Germinal center (tissue), 1 donor: Measurements from ENCODE around the gene KAT6B.
A peak's percentile ranks its signal among the peaks of the same experiment; 100 is the strongest.

Experiments
- DNase-seq: peaks from one replicate; pipeline ENCODE4 v3.0.0; 2012; ENCODE audit warnings: mixed read lengths, low spot score

Gene KAT6B

DNA sequence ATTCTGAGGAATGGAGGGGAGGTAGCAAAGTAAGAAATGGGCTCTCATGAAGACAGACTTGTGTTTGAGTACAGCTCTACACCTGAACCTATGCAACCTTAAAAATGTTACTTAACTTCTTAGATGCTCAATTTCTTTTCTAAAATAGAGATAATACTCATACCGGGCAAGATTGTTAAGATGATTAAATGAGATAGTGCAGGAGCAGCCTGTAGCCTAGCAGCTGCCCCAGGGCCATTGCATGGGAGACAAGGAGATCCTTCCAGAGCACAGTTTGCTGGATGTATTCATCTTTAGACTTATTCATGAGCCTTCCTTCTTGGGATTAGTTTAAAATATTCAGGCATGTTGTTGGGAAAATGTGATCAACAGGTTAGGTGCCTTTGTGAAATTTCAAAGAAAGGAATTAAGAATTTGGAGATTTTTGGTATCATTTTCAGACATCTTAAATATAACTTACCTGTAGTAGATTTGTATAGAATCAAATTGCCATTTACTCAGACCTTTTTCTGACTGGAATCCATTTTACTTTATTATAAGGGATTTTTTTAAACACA lies 130.2 kb downstream of the KAT6B start:
- no peak for DNase-seq

DNA sequence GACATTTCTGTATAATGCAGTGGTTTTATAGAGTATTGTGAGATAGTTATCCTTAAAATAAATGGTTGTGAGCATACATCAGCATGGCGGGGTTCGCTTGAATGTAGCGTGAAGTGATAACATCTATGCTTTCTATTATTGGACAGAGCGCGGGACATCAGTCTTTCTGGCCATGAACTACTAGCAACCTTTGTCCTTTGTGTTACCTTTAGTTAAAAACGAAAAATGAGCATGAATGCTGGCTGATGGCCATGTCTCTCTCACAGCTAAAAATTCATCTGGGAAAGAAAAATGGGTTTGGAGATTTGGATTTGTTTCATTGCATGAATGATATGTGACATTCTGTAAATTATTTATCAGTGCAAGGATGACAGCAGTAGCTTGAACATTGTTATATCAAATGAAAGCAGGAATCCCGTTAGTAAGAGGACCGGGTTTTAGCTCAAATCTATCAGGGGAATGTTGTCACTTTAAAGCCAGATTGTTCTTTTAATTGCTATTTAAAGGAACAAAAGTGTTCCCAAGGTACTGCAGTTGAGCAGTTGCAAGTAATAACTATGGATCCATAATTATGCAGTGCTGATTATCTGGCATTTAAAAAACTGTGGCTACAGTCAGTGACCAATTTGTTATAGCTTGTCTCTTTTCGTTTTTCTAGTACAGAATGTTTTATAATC lies 131.0 kb downstream of the KAT6B start:
- DNase-seq, result no peak

DNA sequence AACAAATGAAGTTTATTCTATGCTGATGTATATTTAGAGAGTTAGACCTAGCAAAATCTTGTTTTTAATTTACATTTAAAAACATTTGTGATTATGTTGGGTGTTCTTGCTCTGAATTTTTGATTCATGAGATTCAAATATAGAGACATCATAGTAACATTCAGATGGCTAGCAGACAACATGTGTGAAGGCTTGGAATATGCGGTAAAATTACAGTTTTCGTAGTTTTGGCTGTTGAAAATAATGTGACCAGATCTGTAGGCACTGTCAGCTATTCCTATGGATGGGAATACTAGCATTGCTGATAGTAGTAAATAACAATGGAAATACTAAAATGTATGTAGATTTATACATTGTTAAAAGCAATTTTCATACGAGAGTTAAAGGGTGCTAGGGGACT lies 131.9 kb downstream of the KAT6B start:
- no peak for DNase-seq

DNA sequence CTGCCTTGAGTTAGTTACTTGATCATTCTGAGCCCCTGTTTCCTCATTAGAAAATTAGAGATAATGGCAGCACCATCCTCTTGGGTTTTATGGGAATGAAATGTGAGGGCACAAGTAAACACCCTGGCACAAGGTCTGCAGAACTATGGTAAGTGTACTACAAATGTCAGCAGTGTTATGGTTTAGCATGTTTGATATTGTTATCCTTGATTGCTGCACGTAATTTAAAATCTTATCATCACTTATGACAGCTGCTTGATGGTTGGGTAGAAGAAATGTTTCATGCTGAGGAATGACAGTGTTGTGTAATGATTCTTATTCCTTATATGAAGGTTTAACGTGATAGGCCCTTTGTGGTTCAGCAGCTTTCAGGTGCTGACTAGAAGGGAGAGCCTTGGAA lies 134.3 kb downstream of the KAT6B start:
- no peak for DNase-seq

DNA sequence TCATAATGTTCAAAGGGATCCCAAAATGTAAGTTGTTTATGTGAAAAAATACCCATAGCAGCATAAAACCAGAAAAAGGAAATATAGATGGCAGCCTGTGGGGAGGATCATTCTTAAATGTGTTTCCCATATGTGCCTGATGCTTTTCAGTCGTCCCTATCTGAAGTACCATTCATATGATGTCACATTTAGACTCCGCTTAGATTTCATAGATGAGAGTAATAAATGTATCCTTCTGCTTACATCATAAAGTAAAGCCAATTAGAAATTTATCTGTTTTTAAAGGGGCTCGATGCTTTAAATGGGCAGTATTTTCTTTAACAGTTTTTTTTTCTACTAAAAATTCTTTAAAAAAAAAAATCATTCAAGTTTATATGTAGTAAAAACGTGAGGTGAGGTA lies 136.1 kb downstream of the KAT6B start:
- DNase-seq, result no peak

DNA sequence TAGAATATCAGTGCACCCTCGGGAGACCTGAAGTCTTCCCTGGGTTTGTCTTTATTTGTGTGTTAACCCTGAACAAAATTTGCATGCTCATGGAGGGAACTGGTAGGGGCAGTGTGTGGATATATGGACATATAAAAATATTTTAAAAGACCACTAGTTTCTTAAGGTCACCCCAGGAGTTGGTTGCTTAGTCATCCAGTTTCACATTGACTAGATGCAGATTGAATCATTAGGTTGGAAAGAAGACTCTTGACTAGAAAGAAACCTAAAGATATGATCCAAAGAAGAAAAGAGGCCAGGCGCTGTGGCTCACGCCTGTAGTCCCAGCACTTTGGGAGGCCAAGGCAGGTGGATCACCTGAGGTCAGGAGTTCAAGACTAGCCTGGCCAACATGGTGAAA lies 137.1 kb downstream of the KAT6B start:
- no peak for DNase-seq

DNA sequence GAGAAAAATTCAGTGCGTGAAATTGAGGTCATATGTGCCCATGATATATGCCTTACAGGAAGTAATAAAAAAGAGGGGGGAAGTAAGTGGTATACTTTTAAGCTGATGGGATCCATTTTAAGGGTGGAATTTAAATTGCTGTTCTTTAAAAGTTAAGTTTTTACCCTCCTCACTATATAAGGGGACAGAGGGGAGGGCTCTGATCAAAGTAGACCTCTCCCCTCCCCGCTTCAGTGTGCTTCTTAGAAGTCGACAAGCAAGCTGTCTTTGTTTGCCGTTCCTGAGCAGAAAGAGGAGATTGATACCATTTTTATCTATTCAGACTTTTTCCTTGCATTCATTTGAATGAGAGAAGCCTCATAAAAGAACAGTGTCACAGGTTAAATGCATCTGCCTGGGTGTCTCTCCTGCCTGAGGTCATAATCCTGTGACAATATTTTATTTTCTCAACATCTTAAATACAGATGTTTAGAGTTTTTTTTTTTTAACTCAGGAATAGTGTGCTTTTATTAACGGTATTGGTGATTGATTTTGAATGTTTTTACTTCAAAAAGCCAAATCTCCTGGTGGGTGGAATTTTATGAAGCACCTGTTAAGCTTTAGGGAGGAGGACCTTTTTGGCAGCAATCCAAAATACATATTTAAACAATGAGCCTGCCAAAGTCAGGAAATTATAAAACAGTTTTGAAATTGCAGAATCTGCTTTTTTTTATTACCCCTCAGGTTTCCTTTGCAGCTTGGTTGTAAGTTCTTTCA lies 141.7 kb downstream of the KAT6B start:
- DNase-seq, result no peak

DNA sequence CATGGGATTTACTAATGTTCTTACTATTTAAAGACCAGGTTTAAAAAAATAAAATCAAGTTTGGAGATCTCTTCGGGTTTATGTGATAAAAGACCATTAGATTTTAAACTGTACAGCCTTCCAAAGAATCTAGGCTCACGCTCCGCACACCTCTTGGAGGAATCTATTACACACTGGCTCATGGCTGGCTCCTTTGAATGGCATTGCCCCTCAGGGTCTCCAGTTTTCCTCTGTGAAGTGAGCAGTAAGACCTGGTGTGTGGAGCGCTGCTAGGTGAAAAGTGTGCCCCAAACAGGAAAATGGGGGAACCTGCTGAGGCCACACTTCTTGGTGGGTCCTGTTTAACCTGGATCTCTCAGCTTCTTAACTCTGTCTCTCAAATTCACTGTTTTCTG lies 142.3 kb downstream of the KAT6B start:
- no peak for DNase-seq

DNA sequence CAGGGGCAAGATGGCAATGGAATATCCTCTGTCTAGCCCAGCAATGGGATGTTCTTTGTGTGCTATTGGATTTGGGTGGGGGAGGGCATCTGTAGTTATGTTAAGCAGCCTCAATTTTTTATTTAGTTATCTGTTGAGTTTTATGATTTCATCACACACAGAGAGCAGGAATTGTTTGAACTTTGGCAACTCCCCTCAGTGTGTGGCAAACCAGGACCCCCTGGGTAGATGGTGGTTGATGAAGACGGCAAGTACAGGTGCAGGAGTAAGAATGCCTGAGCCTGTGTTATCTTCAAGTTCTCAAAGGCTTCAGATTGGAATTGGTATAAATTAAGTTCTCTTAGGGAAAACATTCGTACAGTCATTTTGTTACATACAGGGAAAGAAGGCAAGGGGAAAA lies 142.7 kb downstream of the KAT6B start:
- DNase-seq, result no peak

DNA sequence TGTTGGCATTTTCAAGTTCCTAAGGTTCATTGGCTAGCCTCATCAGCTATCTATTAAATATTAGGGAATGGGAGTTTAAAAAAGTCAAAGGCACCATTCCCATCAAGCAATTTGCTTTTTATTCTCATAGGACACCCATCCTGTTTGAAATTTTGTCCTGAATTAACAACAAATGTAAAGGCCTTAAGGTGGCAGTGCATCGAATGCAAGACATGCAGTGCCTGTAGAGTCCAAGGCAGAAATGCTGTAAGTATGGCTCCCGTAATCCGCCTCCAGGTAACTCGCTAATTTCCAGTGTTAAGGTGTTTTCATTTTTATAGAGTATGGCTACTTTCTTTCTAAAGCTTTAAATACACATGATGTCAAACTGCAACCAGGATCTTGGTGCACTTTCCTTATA lies 143.1 kb downstream of the KAT6B start:
- DNase-seq, result no peak

DNA sequence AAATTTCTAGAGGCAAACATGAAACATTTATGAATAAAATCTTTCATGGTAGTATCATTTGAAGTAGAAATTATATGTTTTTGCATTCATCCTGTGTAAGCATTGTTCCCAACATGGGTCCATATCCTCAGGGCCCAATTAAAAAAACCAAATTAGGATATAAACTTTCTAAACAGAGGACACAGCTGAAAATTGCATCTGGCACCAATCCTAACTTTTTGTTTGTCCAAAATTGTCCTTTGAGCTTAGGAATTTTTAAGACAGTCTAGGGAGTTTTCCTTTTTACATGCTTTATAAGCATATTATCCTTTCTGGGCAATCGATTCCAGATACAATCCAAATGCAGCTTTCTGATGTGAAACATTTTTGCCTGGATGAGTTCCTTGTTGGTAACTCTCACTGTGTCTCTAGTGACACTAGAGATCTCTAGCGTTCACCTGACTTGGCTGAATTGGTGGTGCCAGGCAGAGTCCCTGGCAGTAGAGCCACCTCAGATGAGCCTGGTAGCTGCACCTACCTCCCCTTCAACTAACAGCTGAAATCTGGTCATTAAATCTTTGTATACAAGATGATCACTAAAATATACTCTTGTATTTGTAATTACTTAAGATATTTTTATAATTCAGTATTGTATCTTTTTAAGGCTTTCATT lies 147.5 kb downstream of the KAT6B start:
- no peak for DNase-seq

DNA sequence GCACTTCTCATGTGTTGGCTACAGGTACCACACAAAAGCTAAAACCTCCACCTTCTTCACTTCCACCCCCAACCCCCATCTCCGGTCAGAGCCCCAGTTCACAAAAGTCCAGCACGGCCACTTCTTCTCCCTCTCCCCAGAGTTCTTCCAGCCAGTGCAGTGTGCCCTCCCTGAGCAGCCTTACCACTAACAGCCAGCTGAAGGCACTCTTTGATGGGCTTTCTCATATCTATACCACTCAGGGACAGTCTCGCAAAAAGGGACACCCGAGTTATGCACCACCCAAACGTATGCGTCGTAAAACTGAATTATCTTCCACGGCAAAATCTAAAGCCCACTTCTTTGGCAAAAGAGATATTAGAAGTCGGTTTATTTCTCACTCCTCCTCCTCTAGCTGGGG lies 149.4 kb downstream of the KAT6B start:
- no peak for DNase-seq

DNA sequence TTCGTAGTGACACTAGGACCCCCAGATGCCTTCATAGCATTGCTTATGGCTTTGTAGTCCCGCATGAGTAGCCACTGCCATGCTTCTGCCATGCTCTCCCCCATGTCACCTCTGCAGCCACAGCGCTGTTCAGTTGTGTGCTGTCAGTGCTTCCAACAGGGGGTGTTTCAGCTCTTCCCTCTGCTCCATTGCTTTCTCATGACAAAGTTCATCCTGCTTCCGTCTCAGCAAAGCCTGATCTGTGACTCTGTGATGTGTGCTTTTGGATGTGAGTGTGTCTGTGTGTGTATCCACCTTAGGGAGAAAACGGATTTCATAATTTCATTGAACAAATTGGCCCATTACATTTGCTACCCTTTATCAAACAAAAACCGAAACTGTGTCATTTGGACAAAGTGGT lies 150.2 kb downstream of the KAT6B start:
- DNase-seq, result peak; percentile 49

DNA sequence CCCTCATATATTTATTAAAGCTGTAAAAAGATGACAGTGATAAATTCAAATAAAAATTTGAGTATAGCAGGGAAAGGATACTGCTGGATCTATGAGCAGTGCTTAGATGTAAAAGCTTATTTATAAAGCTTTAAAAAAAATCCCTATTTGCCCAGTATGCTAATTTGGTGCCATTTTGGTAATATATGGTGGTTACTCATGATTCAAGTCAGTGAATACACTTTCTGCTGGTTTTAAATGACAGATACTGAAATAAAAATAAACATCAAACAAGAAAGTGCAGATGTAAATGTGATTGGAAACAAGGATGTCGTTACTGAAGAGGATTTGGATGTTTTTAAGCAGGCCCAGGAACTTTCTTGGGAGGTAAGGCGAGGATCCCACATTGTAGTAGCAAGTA lies 150.7 kb downstream of the KAT6B start:
- no peak for DNase-seq

DNA sequence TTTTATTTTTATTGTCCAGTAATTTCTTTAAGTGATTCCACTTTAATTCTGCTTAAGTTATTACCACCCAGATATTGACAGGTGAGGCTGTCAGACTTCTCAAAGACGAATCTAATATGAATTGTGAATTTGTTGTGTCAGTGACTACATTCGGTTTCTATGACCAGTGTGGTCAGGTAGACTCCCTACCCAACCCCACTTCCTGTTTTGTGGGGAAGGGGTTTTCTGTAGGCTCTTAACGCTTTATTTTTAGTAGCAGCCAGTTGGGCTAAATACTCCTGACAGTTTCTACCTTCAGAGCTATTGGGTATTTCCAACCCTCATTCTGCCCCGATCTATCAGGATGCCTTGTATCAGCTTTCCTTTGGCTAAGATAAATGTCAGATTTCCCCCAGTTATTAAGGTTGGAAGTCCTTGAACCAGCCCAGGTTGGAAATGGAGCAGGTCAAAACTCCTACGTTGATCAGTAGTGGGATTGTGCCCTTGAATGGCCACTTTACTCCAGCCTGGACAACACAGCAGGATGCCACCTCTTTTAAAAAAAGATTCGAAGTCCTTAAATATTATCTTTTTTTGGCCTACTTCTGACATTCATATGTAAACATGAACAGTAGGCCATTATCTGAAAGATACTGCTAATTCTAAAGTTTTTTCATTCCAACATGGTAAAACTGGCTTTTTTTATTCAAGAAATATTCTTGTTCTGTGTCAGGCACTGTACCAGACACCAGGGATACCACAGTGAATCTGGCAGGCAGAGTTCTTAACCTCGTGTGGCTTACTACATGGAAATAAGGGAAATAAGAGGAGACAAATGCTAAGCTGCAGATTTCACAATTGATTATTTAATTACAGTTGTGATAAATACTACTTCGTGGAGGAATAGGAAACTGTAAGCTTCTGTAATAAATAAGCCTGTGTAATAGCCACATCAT lies 151.8 kb downstream of the KAT6B start:
- DNase-seq, result peak; percentile 37

DNA sequence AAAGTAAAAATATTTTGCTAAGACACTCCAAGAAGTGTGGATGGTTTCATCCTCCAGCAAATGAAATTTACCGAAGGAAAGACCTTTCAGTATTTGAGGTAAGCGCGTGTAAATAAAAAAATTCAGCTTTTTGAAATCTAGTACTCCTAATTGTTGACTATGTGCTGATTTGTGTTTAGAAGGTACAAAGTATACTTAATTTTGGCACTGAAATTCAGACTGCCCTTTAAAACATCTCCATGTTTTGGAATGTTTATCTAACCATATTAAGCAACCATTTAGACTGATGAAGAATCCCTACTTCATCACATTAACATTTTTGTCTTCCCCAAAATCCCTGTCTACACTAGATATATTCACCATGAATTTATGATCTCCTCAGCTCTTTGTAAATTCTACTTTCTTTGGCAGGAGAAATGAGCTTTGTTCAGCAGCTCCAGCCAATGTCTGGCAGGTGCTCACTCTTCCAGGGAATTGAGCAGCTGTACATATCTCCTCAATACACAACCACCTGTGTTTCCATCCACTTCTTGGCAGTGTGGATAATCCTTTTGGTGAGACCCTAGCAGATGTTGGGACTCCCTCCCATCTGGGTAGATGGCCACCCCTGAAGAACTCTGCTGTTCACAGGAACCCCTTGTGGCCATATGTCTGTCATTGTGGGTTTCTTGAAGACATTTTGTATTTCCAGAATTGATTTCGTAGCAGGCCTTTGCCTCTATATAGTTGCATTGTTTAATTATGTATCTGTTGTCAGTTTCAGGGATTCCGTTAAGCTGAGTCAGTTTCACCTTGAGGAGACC lies 155.6 kb downstream of the KAT6B start:
- no peak for DNase-seq

DNA sequence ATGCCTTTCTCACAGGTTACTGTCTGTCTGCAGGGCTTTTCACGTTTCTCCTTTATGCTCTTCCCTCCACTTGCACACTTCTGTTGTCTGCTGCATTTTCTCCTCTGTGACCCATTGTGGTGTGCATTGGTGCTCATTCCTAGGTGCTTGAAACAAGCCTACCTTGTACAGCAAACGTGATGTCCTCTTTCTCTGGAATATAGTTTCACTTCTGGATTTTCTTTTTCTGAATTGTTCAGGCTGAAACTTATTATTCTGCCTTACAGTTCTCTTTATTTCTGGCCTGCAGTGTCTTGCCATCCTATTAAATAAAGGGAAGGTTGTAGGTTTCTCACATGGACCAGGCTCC lies 156.2 kb downstream of the KAT6B start:
- DNase-seq, result no peak

DNA sequence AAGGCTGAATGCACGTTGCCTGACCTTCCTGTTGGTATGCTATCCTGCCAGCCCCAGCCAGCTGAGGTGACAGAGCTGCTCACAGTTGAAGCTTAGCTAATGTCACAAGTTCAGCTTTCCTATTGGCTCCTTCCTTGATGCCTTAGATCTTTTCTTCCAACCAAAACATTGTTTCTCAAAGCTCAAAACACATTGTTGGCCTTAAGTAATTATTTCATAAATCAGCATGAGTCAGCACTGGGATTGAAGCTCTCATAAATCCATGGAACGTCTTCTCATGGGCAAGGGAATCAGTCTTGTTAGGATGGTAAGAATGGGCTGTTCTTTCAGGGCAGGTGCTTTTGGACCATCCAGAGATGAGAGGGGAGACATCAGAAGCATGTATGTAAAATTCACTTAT lies 157.0 kb downstream of the KAT6B start:
- DNase-seq, result no peak

DNA sequence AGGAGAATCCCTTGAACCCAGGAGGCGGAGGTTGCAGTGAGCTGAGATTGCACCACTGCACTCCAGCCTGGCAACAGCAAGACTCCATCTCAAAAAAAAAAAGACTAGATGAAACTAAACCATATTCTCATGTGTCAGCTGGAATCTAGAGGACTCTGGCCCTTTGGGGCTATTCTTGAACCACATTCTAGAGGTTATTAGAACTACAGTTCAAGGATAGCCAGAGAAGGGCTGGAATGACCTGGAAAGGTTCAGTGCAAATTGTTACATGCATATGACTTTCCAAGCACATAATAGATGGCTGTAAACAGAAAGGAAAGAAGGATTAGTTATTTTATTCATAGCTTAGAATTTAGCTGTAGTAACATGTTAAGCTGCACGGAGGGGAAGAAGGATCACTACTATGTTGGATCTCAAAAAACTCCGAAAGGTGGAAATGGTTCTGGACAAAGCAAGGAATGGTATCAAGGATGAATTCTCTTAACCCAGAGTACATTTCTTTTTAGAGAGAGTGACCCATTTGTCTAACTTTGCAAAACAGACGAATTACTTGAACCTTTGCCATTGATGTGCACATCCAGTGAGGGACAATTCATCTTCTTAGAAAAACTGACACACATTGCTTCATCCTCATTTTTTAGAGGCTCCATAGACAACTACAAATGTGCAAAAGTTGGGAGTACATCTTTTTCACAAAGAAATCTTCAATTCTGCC lies 161.1 kb downstream of the KAT6B start:
- no peak for DNase-seq

DNA sequence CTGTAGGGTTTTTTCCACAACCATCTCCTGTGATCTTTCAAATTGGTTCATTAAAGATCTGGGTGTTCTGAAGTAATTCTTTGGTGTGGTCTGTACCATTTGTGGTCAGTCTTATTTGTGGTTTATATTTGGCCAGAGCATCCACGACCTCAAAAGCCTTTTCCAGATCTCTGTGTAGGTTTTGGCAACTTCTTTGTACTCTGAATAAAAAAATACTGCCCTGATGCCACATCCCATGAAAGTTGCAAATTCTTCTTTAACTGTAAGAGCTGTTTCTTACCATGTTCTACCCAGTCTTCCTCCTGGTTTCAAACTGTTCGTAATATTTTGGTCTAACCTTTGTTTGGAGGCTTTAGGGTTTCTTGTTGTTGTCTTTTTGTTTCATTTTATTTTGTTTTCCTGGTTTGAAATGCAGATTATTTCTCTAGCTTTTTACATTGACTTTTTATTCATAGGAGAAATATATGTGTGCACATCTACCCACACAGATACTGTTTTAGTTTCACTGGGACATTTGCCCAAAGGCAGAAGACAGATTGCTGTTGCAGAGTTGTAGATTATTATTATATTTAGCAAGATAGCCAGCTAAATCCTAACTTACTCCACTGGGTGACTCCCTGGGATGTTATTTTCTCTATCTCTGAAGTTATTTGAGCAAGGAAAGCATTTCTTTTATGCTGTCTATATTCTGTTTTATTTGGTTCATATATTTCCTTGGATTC lies 161.8 kb downstream of the KAT6B start:
- no peak for DNase-seq
